ENCODE measurements around the gene NAT9.
A peak's percentile ranks its signal among the peaks of the same experiment; 100 is the strongest.

The NAT9 gene

GRCh38 chr17:74760404-74761105 is 15.6 kb downstream of the NAT9 start:
- no peak for DNase-seq

GRCh38 chr17:74759941-74760340 is 16.2 kb downstream of the NAT9 start:
- no peak for DNase-seq

GRCh38 chr17:74759243-74759801 is 16.8 kb downstream of the NAT9 start:
- no peak for DNase-seq

GRCh38 chr17:74758848-74759168 is 17.3 kb downstream of the NAT9 start:
- peak; percentile 62 to 80 (median 67) for DNase-seq

GRCh38 chr17:74757931-74758847 is 18.0 kb downstream of the NAT9 start:
- peak in 1 of 3 donors; percentile 26 for DNase-seq

GRCh38 chr17:74757502-74757901 is 18.6 kb downstream of the NAT9 start:
- DNase-seq, result no peak

GRCh38 chr17:74756891-74757290 is 19.3 kb downstream of the NAT9 start:
- DNase-seq, result no peak

- DNase-seq, result no peak
These were observed 20.6 kb downstream of the NAT9 start for GRCh38 chr17:74755533-74755932.

GRCh38 chr17:74754832-74755231 is 21.3 kb downstream of the NAT9 start:
- no peak for DNase-seq

- DNase-seq, result no peak
These were observed 23.2 kb downstream of the NAT9 start for GRCh38 chr17:74752822-74753401.

GRCh38 chr17:74752415-74752814 is 23.7 kb downstream of the NAT9 start:
- no peak for DNase-seq

GRCh38 chr17:74750327-74751069 is 25.6 kb downstream of the NAT9 start:
- no peak for DNase-seq

- DNase-seq, result no peak
These were observed 26.2 kb downstream of the NAT9 start for GRCh38 chr17:74750039-74750326.

- DNase-seq, result peak in 2 of 3 donors; percentile 27 to 47
These were observed 26.7 kb downstream of the NAT9 start for GRCh38 chr17:74749279-74750038.

GRCh38 chr17:74748529-74749278 is 27.4 kb downstream of the NAT9 start, which contains the start of gene NHERF1:
Gene NHERF1, plus strand, starts transcription at chr17:74748628. Its CDS starts 219 bp downstream, at chr17:74748847.
- peak; percentile 97 to 100 (median 99) for DNase-seq

GRCh38 chr17:74748279-74748528 is 27.9 kb downstream of the NAT9 start:
- no peak for DNase-seq

GRCh38 chr17:74746922-74747321 is 29.2 kb downstream of the NAT9 start:
- peak; percentile 59 to 66 (median 66) for DNase-seq

- DNase-seq, result no peak
These were observed 29.8 kb downstream of the NAT9 start for GRCh38 chr17:74746376-74746775.

- DNase-seq, result no peak
These were observed 30.5 kb downstream of the NAT9 start for GRCh38 chr17:74745548-74746177.

GRCh38 chr17:74744714-74745547 is 31.2 kb downstream of the NAT9 start:
- peak; percentile 83 to 88 (median 87) for DNase-seq
